ENCODE data around the gene SH3PXD2B. TPM values are rescaled to one million over a fixed set of nuclear protein-coding genes. Genes with fewer than 3 reads are reported as not detected.

The SH3PXD2B gene
- total RNA-seq, 4 donors from 2014 or later: 26.6 to 48.7 (median 38.9) TPM

DNA sequence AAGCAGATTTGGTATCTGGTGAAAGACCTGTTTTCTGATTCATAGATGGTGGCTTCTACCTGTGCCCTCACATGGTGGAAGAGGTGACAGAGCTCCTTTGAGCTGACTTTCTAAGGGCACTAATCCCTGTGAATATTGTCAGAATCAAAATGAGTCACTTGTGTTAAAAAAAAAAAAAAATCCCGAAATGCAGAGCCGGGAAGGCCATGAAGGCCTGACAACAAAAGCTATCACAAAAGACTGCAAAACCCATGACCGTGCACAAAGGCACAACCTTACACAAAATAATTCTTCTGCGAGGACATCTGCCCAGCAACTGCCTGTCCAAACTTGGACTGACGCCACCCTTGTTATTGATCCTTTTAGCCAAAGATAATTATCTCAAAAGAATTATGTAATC is 151.2 kb downstream of the SH3PXD2B start:
- TF ChIP-seq, protein P1, sequence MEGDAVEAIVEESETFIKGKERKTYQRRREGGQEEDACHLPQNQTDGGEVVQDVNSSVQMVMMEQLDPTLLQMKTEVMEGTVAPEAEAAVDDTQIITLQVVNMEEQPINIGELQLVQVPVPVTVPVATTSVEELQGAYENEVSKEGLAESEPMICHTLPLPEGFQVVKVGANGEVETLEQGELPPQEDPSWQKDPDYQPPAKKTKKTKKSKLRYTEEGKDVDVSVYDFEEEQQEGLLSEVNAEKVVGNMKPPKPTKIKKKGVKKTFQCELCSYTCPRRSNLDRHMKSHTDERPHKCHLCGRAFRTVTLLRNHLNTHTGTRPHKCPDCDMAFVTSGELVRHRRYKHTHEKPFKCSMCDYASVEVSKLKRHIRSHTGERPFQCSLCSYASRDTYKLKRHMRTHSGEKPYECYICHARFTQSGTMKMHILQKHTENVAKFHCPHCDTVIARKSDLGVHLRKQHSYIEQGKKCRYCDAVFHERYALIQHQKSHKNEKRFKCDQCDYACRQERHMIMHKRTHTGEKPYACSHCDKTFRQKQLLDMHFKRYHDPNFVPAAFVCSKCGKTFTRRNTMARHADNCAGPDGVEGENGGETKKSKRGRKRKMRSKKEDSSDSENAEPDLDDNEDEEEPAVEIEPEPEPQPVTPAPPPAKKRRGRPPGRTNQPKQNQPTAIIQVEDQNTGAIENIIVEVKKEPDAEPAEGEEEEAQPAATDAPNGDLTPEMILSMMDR (IDR thresholded peaks at IDR 0.05; ENCODE audit: low read depth): no peak

- TF ChIP-seq, protein P1 (IDR thresholded peaks at IDR 0.05; ENCODE audit: low read depth): no peak
Observed at GRCh38 chr5:172302047-172302710, 152.1 kb downstream of the SH3PXD2B start.

DNA sequence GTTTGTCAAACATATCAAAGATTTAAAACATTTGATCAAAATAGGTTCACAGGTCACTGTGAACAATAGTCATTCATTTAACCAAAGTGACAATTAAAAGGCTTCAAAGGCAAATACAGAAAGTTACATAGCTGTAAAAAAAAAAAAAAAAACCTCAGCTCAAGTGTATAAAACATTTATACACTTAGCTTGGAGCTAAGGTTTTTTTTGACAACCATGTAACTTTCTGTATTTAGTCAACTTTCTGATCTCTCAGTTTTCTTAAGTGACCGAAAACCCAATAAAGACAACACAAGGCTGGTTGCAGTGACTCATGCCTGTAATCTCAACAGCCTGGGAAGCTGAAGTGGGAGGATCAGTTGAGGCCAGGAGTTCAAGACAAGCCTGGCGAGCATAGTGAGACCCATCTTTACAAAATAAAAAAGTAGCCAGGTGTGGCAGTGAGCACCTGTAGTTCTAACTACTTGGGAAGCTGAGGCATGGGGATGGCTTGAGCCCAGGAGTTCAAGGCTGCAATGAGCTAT is 154.3 kb downstream of the SH3PXD2B start:
- TF ChIP-seq, protein P1 (IDR thresholded peaks at IDR 0.05; ENCODE audit: low read depth): no peak

- TF ChIP-seq, protein P1 (IDR thresholded peaks at IDR 0.05; ENCODE audit: low read depth): no peak
Observed at GRCh38 chr5:172294831-172295230, 159.5 kb downstream of the SH3PXD2B start.

DNA sequence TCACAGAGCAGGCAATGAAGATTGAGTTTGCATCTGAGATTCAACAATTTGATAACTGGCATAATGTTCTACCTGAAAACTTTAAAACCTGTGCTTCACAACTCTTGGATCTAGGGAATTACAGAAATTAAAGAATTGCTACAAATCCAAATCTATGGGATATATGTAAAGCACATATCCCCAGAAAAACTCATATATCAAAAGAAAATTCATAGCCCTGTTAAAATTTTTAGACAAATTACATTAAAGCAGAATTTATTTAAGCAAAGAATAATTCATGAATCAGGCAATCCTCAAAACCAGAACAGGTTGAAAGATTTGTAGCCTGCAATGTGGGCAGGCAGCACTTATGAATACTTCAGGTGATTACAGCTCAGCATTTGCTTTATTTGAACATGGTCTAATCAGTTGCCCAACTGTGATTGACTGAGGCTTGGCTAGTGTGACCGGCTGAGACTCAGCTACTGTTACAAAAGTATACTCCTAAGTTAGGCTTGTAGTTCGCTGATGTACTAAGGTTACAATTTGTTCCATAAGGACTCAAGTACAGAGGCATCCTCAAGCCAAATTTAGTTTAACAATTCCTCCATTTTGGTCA is 160.5 kb downstream of the SH3PXD2B start:
- TF ChIP-seq, protein P1 (IDR thresholded peaks at IDR 0.05; ENCODE audit: low read depth): no peak

GRCh38 chr5:172293054-172293744 is 161.1 kb downstream of the SH3PXD2B start:
- TF ChIP-seq, protein P1 (IDR thresholded peaks at IDR 0.05; ENCODE audit: low read depth): no peak

DNA sequence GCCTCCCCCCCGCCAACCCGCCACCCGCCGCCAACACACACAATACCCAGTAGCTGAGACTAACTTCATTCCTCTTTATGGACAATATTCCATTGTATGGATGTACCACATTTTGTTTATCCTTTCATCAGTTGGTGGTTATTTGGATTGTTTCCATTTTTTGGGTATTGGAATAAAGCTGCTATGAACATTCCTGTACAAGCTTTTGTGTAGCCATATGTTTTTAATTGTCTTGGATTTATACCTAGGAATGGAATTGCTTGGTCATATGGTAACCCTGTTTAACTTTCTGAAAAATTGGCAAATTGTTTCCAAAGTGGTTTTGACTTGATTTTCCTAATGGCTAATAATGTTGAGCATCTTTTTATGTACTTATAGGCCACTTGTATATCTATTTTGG is 165.9 kb downstream of the SH3PXD2B start:
- TF ChIP-seq, protein P1 (IDR thresholded peaks at IDR 0.05; ENCODE audit: low read depth): no peak
